BE2C (cell line): ENCODE data around the gene PRB4.

ENCODE experiments used
- DNase-seq: peaks from one replicate; pipeline ENCODE4 v3.0.0-alpha.2; 2020
- H3K27me3 ChIP-seq: fragments of 250-450 bp; sonication (Bioruptor Pico); 2 replicates; pipeline ENCODE4 v1.5.1; 2020; ENCODE audit warnings: mild to moderate bottlenecking
- H3K36me3 ChIP-seq: fragments of 250-450 bp; sonication (Bioruptor Pico); 2 replicates; pipeline ENCODE4 v1.5.1; 2020; ENCODE audit warnings: mild to moderate bottlenecking
- H3K4me1 ChIP-seq: fragments of 250-450 bp; sonication (Bioruptor Pico); 2 replicates; pipeline ENCODE4 v1.5.1; 2020
- H3K4me3 ChIP-seq: 2 replicates; pipeline ENCODE4 v1.5.1; 2011; ENCODE audit warnings: low read depth, low read length
- H3K9me3 ChIP-seq: fragments of 250-450 bp; sonication (Bioruptor Pico); 2 replicates; pipeline ENCODE4 v1.5.1; 2020
- CTCF ChIP-seq: IDR thresholded peaks from 2 replicates; pipeline ENCODE4 v1.5.1; 2012; ENCODE audit warnings: mild to moderate bottlenecking, low read depth, low read length

Gene PRB4

GRCh38 chr12:11321980-11322379 is 11.7 kb upstream of the PRB4 start:
- no peak overlapping the region for H3K4me3 ChIP-seq
- H3K36me3 ChIP-seq: no peaks in the 10 kb centered on the region
- TF ChIP-seq CTCF: no peak
- H3K9me3 ChIP-seq: no peaks in the 10 kb centered on the region
- H3K27me3 ChIP-seq: no peaks in the 10 kb centered on the region
- no peaks in the 10 kb centered on the region for H3K4me1 ChIP-seq
- no peak for DNase-seq

GRCh38 chr12:11307143-11307542 is 3.1 kb downstream of the PRB4 start:
- no peak for TF ChIP-seq CTCF
- Histone ChIP-seq H3K9me3 (no peaks in the 10 kb centered on the region), H3K27me3 (no peaks in the 10 kb centered on the region)

GRCh38 chr12:11273449-11273848 is 36.8 kb downstream of the PRB4 start:
- TF ChIP-seq CTCF: no peak
- no peak for DNase-seq
- Histone ChIP-seq H3K4me1 (no peaks in the 10 kb centered on the region), H3K4me3 (no peak overlapping the region), H3K27me3 (no peaks in the 10 kb centered on the region), H3K36me3 (no peaks in the 10 kb centered on the region), H3K9me3 (no peaks in the 10 kb centered on the region)

More at GRCh38 chr12:11307143-11307542, 3.1 kb downstream of the PRB4 start:
- Histone ChIP-seq H3K4me1 (no peaks in the 10 kb centered on the region), H3K36me3 (no peaks in the 10 kb centered on the region), H3K4me3 (no peak overlapping the region)
- no peak for DNase-seq

- H3K4me3 ChIP-seq: no peak within 1 kb of the TSS
- DNase-seq: no peak
- TF ChIP-seq CTCF: no peak
- H3K27me3 ChIP-seq: no peaks in the 10 kb centered on the region
- H3K4me1 ChIP-seq: no peaks in the 10 kb centered on the region
- H3K9me3 ChIP-seq: no peaks in the 10 kb centered on the region
- no peaks in the 10 kb centered on the region for H3K36me3 ChIP-seq
Observed at GRCh38 chr12:11269607-11270006, 40.6 kb downstream of the PRB4 start, which contains the start of gene PRB3. Gene PRB3, minus strand, starts transcription at chr12:11269707. Its CDS starts 38 bp downstream, at chr12:11269669.

- no peaks in the 10 kb centered on the region for H3K4me1 ChIP-seq
- no peak overlapping the region for H3K4me3 ChIP-seq
- H3K27me3 ChIP-seq: no peaks in the 10 kb centered on the region
- no peaks in the 10 kb centered on the region for H3K9me3 ChIP-seq
- DNase-seq: no peak
- no peak for TF ChIP-seq CTCF
- no peaks in the 10 kb centered on the region for H3K36me3 ChIP-seq
Observed at GRCh38 chr12:11264501-11264900, 45.7 kb downstream of the PRB4 start.
